Breast epithelium (tissue), 3 donors: Measurements from ENCODE around the gene CCDC150.

Experiments used
- POLR2AphosphoS5 ChIP-seq, 3 donors: sonication (generic); formaldehyde crosslinking; IDR thresholded peaks; one replicate each; pipeline ENCODE4 v1.6.1; 2017; ENCODE audit warnings: antibody characterized with exemption in 3 of 3
- TF ChIP-seq, protein P1 (sequence below), 3 donors: fragments of 450-650 bp; IDR thresholded peaks; one replicate each; pipeline ENCODE4 v1.5.1; 2016 to 2017; ENCODE audit warnings: antibody characterized with exemption in 3 of 3, mild to moderate bottlenecking in 3 of 3, moderate library complexity in 3 of 3

DNA sequence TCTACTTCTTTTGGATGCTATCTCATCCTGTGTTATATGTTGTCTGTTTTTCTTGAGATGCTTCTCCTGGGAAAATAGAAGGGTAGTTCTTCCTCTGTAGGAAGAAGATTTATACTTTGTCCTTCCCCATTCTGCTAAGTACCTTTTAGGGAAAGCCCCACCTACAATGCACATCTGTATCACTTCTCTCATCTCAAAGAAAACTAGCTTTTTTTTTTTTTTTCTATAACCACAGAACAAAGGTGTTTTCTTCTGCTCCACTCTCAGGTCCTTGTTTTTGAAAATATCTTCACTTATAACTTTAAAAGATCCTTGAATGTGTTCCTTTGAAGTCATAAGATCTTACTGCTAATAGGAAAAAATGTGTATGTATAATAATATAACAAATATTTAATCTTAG is 30.8 kb downstream of the CCDC150 start:
- no peak for TF ChIP-seq POLR2AphosphoS5 (IDR thresholded peaks at IDR 0.05)
- TF ChIP-seq, protein P1, sequence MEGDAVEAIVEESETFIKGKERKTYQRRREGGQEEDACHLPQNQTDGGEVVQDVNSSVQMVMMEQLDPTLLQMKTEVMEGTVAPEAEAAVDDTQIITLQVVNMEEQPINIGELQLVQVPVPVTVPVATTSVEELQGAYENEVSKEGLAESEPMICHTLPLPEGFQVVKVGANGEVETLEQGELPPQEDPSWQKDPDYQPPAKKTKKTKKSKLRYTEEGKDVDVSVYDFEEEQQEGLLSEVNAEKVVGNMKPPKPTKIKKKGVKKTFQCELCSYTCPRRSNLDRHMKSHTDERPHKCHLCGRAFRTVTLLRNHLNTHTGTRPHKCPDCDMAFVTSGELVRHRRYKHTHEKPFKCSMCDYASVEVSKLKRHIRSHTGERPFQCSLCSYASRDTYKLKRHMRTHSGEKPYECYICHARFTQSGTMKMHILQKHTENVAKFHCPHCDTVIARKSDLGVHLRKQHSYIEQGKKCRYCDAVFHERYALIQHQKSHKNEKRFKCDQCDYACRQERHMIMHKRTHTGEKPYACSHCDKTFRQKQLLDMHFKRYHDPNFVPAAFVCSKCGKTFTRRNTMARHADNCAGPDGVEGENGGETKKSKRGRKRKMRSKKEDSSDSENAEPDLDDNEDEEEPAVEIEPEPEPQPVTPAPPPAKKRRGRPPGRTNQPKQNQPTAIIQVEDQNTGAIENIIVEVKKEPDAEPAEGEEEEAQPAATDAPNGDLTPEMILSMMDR (IDR thresholded peaks at IDR 0.05): no peak
